LNCaP clone FGC (cell line): Measurements from ENCODE around the gene DBNL.

ENCODE experiments used
- DNase-seq: peaks from one replicate; pipeline ENCODE4 v3.0.0-alpha.2; 2011; ENCODE audit warnings: low read depth
- H3K4me3 ChIP-seq: 2 replicates; pipeline ENCODE4 v1.5.1; 2011; ENCODE audit warnings: mild to moderate bottlenecking, low read depth, low read length, control low read depth
- TF ChIP-seq, protein P1 (sequence below): IDR thresholded peaks from 2 replicates; pipeline ENCODE4 v1.5.1; 2012; ENCODE audit warnings: mild to moderate bottlenecking; ENCODE audit not compliant: control insufficient read depth, insufficient read depth; ENCODE audit errors: extremely low read depth

The DBNL gene

DNA sequence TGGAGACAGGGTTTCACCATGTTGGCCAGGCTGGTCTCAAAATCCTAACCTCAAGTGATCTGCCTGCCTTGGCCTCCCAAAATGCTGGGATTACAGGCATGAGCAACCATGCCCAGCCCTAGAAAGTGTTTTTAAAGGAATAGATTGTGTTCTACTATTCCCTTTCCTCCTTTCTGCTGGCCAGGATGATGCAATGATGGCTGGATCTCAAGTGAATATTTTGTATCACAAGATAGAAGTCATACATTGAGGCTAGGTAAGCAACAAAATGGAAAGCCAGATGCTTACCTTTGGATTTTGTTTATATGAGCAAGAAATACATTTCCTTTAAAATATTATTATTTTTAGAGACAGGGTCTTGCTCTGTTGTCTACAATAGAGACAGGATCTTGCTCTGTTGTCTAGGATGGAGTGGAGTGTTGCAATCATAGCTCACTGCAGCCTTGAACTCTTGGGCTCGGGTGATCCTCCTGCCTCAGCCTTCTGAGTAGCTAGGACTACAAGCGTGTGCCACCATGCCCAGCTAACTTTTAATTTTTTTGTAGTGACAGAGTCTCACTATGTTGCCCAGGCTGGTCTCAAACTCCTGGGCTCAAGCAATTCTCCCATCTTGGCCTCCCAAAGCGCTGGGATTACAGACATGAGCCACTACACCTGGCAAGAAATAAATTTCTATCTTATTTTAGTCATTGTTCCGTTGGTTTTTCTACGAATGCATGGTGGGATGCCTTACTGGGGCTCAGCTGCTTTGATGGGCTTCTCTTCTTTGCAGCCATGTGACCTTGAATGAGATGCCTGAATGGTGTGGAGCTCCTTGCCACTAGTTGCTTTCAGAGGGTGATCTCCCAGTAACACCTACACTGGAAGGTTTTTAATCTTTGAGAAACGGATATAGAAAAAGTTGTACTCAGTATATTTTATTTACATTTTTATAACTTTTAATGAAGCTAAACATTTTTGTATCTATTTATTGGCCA is 53.9 kb downstream of the DBNL start:
- H3K4me3 ChIP-seq: no peak overlapping the region
- TF ChIP-seq, protein P1, sequence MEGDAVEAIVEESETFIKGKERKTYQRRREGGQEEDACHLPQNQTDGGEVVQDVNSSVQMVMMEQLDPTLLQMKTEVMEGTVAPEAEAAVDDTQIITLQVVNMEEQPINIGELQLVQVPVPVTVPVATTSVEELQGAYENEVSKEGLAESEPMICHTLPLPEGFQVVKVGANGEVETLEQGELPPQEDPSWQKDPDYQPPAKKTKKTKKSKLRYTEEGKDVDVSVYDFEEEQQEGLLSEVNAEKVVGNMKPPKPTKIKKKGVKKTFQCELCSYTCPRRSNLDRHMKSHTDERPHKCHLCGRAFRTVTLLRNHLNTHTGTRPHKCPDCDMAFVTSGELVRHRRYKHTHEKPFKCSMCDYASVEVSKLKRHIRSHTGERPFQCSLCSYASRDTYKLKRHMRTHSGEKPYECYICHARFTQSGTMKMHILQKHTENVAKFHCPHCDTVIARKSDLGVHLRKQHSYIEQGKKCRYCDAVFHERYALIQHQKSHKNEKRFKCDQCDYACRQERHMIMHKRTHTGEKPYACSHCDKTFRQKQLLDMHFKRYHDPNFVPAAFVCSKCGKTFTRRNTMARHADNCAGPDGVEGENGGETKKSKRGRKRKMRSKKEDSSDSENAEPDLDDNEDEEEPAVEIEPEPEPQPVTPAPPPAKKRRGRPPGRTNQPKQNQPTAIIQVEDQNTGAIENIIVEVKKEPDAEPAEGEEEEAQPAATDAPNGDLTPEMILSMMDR: no peak
- DNase-seq: no peak

DNA sequence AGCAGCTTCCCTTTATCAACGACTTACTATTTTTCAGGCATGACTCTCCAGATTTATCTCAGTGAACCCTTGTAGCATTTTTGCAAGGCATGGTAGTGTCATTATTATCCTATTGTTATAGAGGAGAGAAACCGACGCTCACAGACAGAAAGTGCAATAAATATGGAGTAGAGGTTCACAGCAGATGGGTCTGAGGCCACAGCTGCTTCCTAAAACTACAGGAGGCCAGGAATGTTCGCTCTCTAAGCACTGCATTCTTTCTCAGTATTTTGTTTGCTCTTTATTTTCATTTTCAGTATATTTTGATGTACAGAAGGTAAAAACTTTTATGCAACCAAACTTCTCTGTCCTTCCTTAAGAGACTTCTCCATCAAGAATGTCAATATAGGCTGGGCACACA is 55.2 kb downstream of the DBNL start:
- DNase-seq: no peak
- TF ChIP-seq, protein P1: no peak
- no peak overlapping the region for H3K4me3 ChIP-seq

DNA sequence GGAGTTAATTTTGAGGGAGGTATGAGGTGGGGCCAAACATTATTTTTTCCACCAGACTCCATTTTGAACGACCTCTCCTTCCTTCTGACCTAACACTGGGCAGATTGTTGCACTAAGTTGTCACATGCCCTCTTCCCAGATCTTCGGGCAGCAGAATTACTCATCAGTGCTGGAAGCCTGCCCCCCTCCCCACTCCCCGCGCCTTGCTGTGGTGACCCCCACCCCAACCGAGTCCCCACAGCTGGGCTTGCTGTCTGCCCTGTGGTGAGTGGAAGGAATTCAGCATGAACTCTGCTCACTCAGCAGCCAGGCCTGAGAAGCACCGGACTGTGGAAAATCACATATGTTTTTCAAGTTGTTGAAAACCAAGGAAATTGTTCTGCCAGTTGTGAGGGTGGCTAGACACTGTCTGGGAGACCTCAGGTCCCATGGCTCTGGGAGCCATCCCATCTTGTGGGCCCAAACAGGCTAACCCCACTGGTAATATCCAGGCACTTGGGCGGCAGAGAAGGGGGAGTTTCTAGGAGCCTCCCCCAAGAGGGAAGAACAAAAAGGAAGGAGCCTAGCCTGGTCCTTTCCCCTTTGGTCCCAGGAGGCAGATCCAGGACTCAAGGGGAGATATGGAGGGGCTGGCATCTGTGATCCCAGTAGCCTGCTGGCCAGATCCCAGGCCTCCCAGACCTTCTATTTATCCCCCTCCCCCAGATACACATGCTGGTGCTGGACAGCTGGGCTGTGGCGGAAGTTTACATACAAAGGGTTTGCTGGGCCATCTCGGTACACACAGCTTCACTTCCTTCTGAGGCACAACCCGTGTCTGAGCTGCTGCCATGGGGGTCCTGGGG is 56.2 kb downstream of the DBNL start:
- TF ChIP-seq, protein P1: no peak
- DNase-seq: no peak
- H3K4me3 ChIP-seq: no peak overlapping the region

DNA sequence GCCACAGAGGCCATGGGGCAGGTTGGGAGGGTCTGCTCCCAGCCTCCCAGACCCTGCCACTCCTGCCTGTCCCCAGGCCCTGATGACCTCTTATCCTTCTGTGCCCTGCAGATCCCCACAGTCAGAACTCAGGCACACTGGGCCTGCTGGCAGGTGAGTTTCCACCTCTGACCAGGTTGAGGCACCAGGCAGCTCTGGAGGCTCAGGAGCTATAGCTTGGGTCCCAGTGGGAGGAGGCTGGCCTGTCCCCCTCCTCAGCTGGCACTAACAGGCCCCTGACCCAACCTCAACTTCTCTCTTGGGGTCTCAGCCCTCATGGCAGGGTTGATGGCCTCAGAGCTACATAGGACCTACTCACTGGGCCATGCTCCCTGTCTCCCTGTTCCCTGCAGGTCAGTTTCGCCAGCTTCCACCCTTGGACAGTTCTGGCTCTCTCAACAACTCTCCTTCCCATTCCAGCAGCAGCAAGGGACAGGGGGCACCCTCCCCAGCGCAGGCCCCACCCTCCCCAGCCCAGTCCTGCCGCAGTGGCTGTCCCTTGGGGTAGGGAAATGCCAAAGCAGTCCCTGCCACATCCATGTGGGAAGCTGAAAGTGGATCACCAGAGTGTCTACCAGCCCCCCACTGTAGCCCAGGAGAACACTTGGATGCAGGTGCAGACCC is 56.9 kb downstream of the DBNL start:
- no peak overlapping the region for H3K4me3 ChIP-seq
- no peak for DNase-seq
- TF ChIP-seq, protein P1: no peak

DNA sequence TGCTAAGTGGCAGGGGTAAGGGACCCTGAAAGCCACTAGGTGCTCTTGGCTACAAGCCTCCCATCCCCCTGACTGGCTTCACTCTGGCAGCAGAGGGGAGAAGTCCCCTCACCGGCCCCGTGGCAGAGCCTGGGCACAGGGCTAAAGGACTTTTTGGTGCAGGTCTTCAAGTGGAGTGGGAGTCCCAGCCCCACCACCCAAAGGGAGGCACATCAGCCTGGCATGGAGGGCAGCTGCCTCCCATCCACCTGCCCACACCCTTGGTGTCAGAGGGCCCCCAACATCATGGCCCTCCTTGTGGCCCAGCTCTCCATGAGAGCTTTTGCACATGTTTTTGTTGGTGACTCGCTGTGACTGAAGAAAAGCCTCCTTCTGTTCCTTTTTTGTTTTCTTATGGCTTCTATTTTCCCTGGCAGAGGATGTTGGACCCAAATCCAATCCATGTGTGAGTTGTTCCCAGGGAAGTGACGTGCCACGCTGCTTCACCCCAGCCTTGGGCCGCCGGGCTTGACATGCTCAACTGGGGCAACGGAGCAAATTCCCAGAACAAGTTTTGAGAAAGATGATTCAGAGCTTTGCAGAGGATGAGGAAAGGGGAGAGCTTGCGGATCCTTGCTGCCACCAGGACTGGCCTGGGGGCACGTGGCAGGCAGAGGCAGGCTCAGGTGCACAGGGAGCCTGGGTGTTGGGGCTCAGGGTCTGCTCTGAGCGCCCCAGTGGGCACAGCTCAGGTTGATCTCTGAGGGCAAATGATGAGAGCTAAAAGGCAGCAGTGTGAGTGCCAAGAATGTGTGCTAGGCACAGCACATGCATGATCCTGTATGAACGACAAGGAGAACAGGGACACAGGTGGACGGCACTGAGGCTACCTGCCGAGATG is 57.7 kb downstream of the DBNL start:
- no peak for DNase-seq
- no peak overlapping the region for H3K4me3 ChIP-seq
- TF ChIP-seq, protein P1: no peak

DNA sequence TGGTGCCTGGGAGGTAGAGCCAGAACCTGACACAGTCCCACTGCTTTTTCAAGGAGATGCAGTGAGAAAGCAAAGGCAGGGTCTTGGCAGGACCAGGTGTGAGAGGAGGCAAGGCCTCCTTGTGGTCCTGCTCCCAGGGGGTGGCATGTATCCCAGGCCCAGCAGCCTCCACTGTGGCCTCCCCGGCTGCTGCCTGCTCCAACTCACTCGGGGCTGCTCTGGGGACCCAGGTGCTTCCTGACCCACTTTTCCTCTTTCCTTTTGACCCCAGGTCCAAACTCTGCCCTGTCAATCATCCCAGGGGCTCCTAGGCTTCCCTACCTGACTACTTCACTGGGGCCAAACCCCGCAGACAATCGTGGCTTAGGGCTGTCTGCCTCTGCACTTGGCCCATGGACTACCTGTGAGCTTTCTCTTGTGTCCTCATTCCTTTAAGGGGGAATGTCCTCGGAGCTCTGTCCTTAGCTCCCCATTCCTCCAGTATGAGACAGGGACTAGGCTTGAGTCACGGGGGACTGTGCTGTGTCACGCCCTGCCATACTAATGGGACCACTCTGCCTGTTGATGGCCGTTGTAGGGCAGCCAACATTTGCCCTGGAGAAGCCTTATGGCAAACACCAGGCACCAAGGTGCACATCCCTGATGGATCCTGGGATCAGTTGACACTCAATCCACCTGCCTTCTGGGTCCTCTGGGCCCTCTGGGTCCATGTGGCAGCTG is 58.5 kb downstream of the DBNL start:
- no peak overlapping the region for H3K4me3 ChIP-seq
- TF ChIP-seq, protein P1: no peak

More for the DNA sequence above, 58.5 kb downstream of the DBNL start:
- no peak for DNase-seq
